GM12878 (cell line): ENCODE data around the gene RCN1. TPM values are rescaled to one million over a fixed set of nuclear protein-coding genes. Genes with fewer than 3 reads are reported as not detected.

Experiments
- BCL11A ChIP-seq: IDR thresholded peaks from 2 replicates; pipeline ENCODE4 v1.6.1; 2011; ENCODE audit warnings: low read depth, low read length
- CEBPB ChIP-seq, 2 experiments: fragments of 150-350 bp in 1 of 2; IDR thresholded peaks; 2 replicates each; pipeline ENCODE4 v1.6.1; 2012 to 2014; ENCODE audit warnings: low read depth in 2 of 2, low read length in 2 of 2, borderline replicate concordance in 1 of 2, inconsistent platforms in 1 of 2
- IRF4 ChIP-seq: IDR thresholded peaks from 2 replicates; pipeline ENCODE4 v1.6.1; 2011; ENCODE audit warnings: low read depth, low read length
- RB1 ChIP-seq: fragments of 450-650 bp; formaldehyde crosslinking; IDR thresholded peaks from 2 replicates; pipeline ENCODE4 v1.6.1; 2017; ENCODE audit warnings: mild to moderate bottlenecking, borderline replicate concordance
- SMC3 ChIP-seq: IDR thresholded peaks from 2 replicates; pipeline ENCODE4 v1.6.1; 2011; ENCODE audit warnings: low read length, improper control_type of control experiment, borderline replicate concordance
- TAF1 ChIP-seq: IDR thresholded peaks from 2 replicates; pipeline ENCODE4 v1.6.1; 2011; ENCODE audit warnings: mild to moderate bottlenecking, low read depth, low read length, borderline replicate concordance
- WRNIP1 ChIP-seq: IDR thresholded peaks from 2 replicates; pipeline ENCODE4 v1.6.1; 2011; ENCODE audit warnings: low read depth, low read length, improper control_type of control experiment, borderline replicate concordance
- YY1 ChIP-seq: IDR thresholded peaks from 2 replicates; pipeline ENCODE4 v1.6.1; 2011; ENCODE audit warnings: low read depth, mild to moderate bottlenecking, low read length
- polyA plus RNA-seq, 11 experiments: library from polyadenylated mRNA; depleted of rRNA in 4 of 11; unstranded in 6 of 11; stranded (reverse) in 5 of 11; fragments of >200 nt; fragmentation: Nextera tagmentation in 4 of 11; fragmentation: Illumina TruSeq in 1 of 11; extraction: Ambion mirVana in 4 of 11; extraction: Trizol in 1 of 11; gene quantifications; 1 replicate in 1 of 11; 2 replicates in 10 of 11; pipeline versions ENCODE4 v1.2.1 to v1.2.3, GENCODE V29; 2011 to 2016; ENCODE audit warnings: inconsistent platforms in 2 of 11, missing spikeins in 2 of 11, low read depth in 1 of 11
- total RNA-seq, 4 experiments: library from RNA; depleted of rRNA in 3 of 4; stranded (reverse); fragments of >200 nt in 3 of 4; fragmentation: Illumina TruSeq in 1 of 4; extraction: Trizol in 1 of 4; gene quantifications; 2 replicates each; pipeline versions ENCODE4 v1.2.1 to v1.2.3, GENCODE V29; 2013 to 2021
- TF ChIP-seq, protein P1 (sequence below), 3 experiments: IDR thresholded peaks in 2 of 3; conservative IDR thresholded peaks in 1 of 3; 2 replicates each; pipeline ENCODE4 v1.5.1; 2011; ENCODE audit warnings: low read depth in 3 of 3, low read length in 3 of 3, mild to moderate bottlenecking in 3 of 3, control low read depth in 2 of 3, moderate library complexity in 2 of 3, inconsistent platforms in 1 of 3, mixed read lengths in 1 of 3; ENCODE audit not compliant: control insufficient read depth in 2 of 3, insufficient read depth in 1 of 3; ENCODE audit errors: extremely low read depth in 1 of 3
- TF ChIP-seq, protein P2 (sequence below): IDR thresholded peaks from 2 replicates; pipeline ENCODE4 v1.6.1; 2011; ENCODE audit warnings: mild to moderate bottlenecking, low read depth, low read length, moderate library complexity; ENCODE audit not compliant: insufficient replicate concordance

The RCN1 gene
- total and polyA plus RNA-seq, 10 of the 15 experiments (the other 5 are each of a cell fraction or from before 2014, with no cell fraction given), result 17.6 to 76.7 (median 56.4) TPM

DNA sequence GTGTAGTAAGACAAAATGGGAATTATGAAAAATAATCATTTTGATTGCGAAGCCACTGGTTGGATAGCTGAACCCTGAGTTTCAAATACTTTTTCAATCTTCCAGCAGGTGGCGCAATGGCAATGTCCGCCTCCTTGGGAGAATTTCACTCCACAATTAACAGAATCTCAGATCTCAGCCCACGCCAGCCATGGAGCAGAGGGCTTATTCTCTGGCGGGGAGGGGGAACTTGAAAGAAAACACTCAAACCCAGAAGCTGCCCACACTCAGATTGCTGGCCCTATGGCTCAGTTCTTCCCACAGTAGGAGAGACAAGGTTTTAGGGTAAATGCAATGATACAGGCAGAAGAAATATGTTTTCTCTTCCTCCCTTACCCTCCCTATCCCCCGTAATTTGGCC lies 38.7 kb upstream of the RCN1 start (continued):
- TF ChIP-seq, protein P1, sequence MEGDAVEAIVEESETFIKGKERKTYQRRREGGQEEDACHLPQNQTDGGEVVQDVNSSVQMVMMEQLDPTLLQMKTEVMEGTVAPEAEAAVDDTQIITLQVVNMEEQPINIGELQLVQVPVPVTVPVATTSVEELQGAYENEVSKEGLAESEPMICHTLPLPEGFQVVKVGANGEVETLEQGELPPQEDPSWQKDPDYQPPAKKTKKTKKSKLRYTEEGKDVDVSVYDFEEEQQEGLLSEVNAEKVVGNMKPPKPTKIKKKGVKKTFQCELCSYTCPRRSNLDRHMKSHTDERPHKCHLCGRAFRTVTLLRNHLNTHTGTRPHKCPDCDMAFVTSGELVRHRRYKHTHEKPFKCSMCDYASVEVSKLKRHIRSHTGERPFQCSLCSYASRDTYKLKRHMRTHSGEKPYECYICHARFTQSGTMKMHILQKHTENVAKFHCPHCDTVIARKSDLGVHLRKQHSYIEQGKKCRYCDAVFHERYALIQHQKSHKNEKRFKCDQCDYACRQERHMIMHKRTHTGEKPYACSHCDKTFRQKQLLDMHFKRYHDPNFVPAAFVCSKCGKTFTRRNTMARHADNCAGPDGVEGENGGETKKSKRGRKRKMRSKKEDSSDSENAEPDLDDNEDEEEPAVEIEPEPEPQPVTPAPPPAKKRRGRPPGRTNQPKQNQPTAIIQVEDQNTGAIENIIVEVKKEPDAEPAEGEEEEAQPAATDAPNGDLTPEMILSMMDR (IDR thresholded peaks at IDR 0.05 in 2 of 3, conservative IDR thresholded peaks at IDR 0.05 in 1 of 3; ENCODE audit: control insufficient read depth in 2 of 3, extremely low read depth in 1 of 3, insufficient read depth in 1 of 3, low read depth in 3 of 3, low read length in 3 of 3), result peak; percentile 63 to 77 (median 64)
- TF ChIP-seq RB1 (0 out of 2 replicates have a peak, but pooled peaks have one; percentile 57), CEBPB (IDR thresholded peaks at IDR 0.05; ENCODE audit: borderline replicate concordance in 1 of 2, low read depth in 2 of 2, low read length in 2 of 2) (no peak), IRF4 (no peak), YY1 (peak; percentile 82), TAF1 (no peak), BCL11A (no peak), WRNIP1 (no peak), SMC3 (peak; percentile 92)
- TF ChIP-seq, protein P2, sequence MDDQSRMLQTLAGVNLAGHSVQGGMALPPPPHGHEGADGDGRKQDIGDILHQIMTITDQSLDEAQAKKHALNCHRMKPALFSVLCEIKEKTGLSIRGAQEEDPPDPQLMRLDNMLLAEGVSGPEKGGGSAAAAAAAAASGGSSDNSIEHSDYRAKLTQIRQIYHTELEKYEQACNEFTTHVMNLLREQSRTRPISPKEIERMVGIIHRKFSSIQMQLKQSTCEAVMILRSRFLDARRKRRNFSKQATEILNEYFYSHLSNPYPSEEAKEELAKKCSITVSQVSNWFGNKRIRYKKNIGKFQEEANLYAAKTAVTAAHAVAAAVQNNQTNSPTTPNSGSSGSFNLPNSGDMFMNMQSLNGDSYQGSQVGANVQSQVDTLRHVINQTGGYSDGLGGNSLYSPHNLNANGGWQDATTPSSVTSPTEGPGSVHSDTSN, result no peak
